GM19452 (cell line): ENCODE data around the gene PRODH.
"Not testable (repeated sequence)": the region's sequence is repeated elsewhere in the genome, so short reads cannot be mapped to it uniquely, and the experiment has no call there.

Source experiments
- ATAC-seq: cut with Tn5 transposase; IDR thresholded peaks from one replicate; pipeline ENCODE4 v1.9.1; 2021; ENCODE audit not compliant: unreplicated experiment

Gene PRODH

GRCh38 chr22:18968011-18968749 is 32.1 kb upstream of the PRODH start:
- no peak for ATAC-seq

DNA sequence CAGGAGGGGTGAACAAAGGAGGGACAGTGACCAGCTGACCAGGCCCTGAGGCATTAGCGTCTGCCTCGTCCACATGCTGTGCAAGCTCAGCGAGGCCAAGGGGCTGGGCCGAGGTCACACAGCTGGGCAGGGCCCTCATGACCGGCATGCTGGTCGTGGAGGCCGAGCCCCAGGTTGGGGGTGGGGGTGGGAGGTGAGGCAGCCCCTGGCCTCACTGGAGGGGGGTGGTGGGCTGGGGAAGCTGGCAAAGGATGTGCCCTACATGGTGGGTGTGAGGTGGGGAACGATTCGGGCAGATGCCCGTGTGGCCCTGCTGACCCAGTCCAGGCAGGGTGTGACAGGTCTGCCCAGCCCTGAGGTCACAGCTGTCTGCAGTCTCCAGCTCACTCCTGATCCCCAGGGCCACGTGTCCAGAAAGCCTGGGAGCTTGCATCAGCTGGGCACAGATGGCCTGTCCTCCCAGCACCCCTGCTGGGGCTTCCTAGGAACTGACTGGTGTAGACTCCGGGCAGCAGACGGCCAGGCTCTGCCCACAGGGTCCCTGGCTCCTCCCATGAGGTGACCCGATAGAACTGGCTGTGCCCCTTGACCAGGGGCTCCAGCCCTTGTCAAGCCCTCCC is 31.4 kb upstream of the PRODH start:
- not testable (repeated sequence) for ATAC-seq

- no peak for ATAC-seq
Observed at GRCh38 chr22:18966748-18967147, 30.7 kb upstream of the PRODH start.

DNA sequence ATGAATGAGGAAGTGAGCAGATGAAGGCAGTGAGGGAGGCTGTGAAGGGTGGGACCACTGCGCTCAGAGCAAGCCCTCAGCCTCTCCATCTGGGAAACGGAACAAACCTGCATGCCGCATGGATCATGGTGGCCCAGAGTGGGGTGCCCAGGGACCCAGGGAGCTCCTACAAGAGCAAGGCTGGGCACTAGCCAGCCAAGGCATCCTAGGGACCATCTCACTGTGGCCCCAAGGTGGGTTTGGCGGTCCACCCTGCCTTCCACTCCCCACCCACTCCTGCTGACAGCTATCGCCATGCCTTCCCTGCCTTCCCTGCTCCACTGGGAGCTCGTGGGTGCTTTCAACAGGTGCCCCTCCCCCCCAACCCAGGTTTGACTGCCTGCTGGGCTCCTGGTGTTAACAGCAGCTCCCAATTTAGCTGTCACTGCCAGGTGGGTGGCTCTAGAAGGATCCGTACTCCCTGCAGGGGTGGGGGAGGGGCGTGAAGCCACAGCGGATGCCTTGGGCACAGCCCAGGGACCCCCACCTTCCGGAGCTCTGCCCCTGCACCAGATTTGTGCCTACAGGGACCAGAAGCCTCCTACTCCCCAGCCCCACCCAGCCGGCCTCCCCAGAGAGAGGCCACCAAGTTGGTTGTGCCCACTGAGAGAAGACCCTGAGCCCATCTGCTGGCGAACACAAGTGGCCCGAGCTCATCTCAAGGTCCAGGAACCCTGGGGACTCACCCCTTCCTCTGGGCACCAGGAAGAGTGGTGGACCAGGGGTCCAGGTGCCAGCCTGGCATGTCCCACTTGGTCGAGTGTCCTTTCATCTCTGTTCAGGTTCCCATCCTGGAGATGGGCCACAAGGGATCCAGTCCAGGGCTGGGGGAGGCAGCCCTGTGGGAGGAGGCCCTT is 29.7 kb upstream of the PRODH start:
- no peak for ATAC-seq

- not testable (repeated sequence) for ATAC-seq
Observed at GRCh38 chr22:18964501-18965265, 28.6 kb upstream of the PRODH start.

- not testable (repeated sequence) for ATAC-seq
Observed at GRCh38 chr22:18964051-18964450, 28.0 kb upstream of the PRODH start.

GRCh38 chr22:18962308-18962635 is 26.2 kb upstream of the PRODH start:
- ATAC-seq = no peak

DNA sequence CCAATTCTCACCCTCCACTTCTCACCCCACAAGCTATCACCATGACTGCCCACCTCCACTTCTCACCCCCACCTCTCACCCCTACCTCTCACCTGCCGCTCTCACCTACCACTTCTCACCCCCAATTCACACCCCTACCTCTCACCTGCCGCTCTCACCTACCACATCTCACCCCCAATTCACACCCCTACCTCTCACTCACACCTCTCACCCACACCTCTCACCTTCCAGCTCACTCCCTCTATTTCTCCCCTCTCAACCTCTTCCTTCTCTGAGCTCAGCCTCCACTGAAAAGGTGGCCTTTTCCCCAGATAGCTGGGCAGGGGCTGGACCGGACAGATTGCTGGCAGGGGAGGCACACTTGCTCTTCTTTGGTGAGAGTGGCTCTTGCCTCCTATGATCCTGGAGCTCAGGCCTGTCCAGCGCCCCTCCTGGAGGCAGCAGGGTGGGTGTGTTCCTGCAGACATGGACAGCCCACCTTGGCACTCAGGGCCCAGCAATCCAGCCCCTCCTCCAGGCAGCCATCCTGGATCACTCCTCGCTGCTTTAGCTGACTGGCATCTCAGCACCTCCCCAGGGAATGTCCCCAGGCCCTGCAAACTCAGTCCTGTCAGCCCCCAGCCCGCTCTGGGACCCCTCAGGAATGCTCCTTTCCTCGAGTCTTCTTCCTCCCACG is 25.7 kb upstream of the PRODH start:
- not testable (repeated sequence) for ATAC-seq

GRCh38 chr22:18961201-18961600 is 25.1 kb upstream of the PRODH start:
- not testable (repeated sequence) for ATAC-seq

GRCh38 chr22:18960166-18960820 is 24.2 kb upstream of the PRODH start:
- not testable (repeated sequence) for ATAC-seq

- ATAC-seq = not testable (repeated sequence)
Observed at GRCh38 chr22:18959741-18960140, 23.6 kb upstream of the PRODH start.

GRCh38 chr22:18959266-18959665 is 23.2 kb upstream of the PRODH start:
- ATAC-seq = not testable (repeated sequence)

GRCh38 chr22:18958738-18959137 is 22.6 kb upstream of the PRODH start:
- not testable (repeated sequence) for ATAC-seq

GRCh38 chr22:18958321-18958705 is 22.2 kb upstream of the PRODH start:
- not testable (repeated sequence) for ATAC-seq

DNA sequence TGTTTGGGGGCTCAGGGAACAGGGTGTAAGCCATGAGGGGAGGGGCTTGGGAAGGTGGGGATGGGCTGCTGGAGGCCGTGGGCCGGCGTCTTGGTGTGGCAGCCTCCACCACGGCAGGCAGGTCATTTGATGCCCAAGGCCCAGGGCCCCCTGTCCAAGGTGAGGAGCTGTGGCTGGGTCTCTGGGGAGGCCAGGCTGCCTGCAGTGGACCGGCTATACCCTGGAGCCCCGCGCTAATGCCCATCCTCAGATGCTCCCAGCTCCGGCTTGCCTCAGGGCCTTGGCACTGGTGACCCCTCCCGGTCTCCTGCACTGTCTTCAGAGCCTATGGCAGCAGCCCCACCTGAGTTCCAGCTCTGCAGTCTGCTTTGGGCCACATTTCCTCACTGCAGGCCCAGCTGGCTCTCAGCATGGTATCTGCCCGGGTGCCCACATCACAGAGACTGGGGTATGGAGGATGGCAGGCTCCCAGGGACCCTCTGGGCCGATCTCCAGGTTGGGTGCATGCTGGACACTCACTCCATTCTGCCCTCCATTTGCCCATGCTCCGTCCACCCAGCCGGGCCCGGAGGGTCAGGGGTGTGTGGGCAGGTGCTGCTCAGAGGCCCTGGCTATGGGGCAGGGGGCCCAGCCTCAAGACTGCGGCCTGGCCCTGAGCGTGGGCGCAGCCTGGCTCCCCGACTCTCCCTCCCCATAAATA is 21.7 kb upstream of the PRODH start:
- not testable (repeated sequence) for ATAC-seq

GRCh38 chr22:18956956-18957355 is 20.9 kb upstream of the PRODH start:
- ATAC-seq = not testable (repeated sequence)

DNA sequence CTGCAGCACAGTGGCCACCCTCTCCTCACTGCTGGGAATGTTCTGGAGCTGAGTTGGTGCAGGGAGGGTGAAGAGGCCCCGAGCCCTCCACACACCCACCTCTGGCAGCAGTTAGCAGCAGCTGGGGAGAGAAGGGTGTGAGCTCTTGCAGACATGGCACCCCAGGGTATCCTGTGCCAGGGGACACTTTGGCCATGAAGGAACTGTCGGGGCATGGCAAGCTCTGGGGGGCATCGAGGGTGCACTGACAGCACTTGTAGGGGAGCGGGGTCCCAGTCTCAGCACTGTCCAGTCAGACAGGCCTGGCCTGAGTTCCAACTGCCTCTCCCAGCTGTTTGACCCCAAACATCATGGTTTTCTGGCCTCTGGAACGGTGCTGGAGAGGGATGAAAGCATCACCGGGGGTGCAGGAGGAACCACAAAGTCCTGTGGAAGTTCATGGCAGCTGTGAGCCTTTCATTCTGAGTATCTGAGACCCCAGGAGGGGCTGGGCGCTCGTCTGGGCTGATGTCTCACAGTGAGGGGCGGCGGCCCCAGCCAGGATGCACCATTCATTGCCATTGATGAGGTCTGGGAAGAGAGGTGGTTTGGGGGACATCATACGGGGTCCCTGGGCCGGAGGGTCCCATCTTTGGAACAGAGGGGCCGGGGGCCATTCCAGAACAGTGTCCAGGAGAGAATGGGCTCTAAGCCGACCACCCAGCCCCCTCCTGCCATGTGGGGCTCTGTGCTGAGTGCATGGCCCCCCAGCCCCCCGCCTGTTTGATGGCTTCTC is 20.2 kb upstream of the PRODH start:
- not testable (repeated sequence) for ATAC-seq

DNA sequence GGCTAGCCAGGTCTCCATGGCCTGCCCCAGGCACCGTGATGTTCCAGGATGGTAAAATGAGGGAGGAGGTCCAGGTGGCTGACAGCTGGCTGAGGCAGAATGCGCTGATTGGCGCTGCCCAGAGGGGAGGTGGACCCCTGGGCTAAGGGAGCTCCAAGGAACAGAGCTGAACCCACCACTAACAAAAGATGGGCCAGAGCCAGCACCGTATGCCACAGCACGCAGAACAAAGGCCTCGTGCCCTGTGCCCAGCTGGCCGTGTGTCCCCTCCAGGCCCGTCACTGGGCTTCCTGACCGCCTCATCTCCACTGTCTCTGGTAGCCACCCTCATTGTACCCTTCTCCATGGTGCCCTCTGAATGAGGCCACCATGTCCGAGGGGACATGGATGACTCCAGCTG is 19.6 kb upstream of the PRODH start:
- ATAC-seq = no peak
